WTC11 (cell line): ENCODE data around the gene AKT3.

ENCODE experiments used
- CREB1 ChIP-seq: sonication (generic); formaldehyde crosslinking; IDR thresholded peaks from 2 replicates; pipeline ENCODE4 v1.8.0; 2023; ENCODE audit warnings: mild to moderate bottlenecking, missing genetic modification reagents
- CTCF ChIP-seq: fragments of 200-600 bp; IDR thresholded peaks from 2 replicates; pipeline ENCODE4 v1.8.0; 2022; ENCODE audit warnings: antibody characterized with exemption
- FOXJ3 ChIP-seq: sonication (generic); formaldehyde crosslinking; IDR thresholded peaks from 2 replicates; pipeline ENCODE4 v1.9.0; 2021; ENCODE audit warnings: missing genetic modification reagents, mild to moderate bottlenecking, borderline replicate concordance
- MAX ChIP-seq: sonication (generic); formaldehyde crosslinking; IDR thresholded peaks from 2 replicates; pipeline ENCODE4 v1.8.0; 2022; ENCODE audit warnings: mild to moderate bottlenecking, missing genetic modification reagents

- TF ChIP-seq CREB1 (no peak), FOXJ3 (CRISPR knock-in tag) (0 out of 2 replicates have a peak, but pooled peaks have one; percentile 68), CTCF (no peak), MAX (CRISPR knock-in tag) (no peak)
Measured at GRCh38 chr1:243732637-243733036, 117.4 kb downstream of the AKT3 start.
